ENCODE measurements around the gene LRP8.

GRCh38 chr1:53246261-53247134 lies 81.4 kb downstream of the LRP8 start:
- TF ChIP-seq CEBPB (IDR thresholded peaks at IDR 0.05) (no peak), POLR2A (IDR thresholded peaks at IDR 0.05; ENCODE audit: low read length) (no peak), MAFK (IDR thresholded peaks at IDR 0.05; ENCODE audit: partially characterized antibody) (no peak), CBX2 (IDR thresholded peaks at IDR 0.05; ENCODE audit: borderline replicate concordance, low read depth) (no peak), NR3C1 (IDR thresholded peaks at IDR 0.05) (no peak), PHF8 (IDR thresholded peaks at IDR 0.05; ENCODE audit: borderline replicate concordance, low read depth) (no peak), CTCF (IDR thresholded peaks at IDR 0.05) (no peak), GATA3 (IDR thresholded peaks at IDR 0.05; ENCODE audit: borderline replicate concordance) (no peak), EP300 (IDR thresholded peaks at IDR 0.05) (no peak), NFE2L2 (conservative IDR thresholded peaks at IDR 0.05; ENCODE audit: low read length) (no peak), RFX5 (IDR thresholded peaks at IDR 0.05) (no peak)
